Naive thymus-derived CD8-positive, alpha-beta T cell (primary cell): ENCODE results near the gene STPG3. TPM values are rescaled to one million over a fixed set of nuclear protein-coding genes. Genes with fewer than 3 reads are reported as not detected.

Source experiments
- ATAC-seq, 2 donors: fragments of 150-1000 bp; cut with Tn5 transposase in 1 of 2; sonication (Bioruptor Pico), chemical (Tn5 transposase) in 1 of 2; 1 replicate in 1 of 2; 2 replicates in 1 of 2; pipeline ENCODE4 v1.10.0; 2021; ENCODE audit warnings: mild to moderate bottlenecking in 2 of 2, moderate library complexity in 2 of 2
- POLR2A ChIA-PET: fragments of 350-600 bp; sonication (Branson Sonifier 250); formaldehyde crosslinking; loops from one replicate; lab custom pipeline; 2021; ENCODE audit warnings: antibody characterized with exemption; lab: Charles Lee
- DNase-seq, 10 donors: peaks; one replicate each; pipeline versions ENCODE4 v3.0.0 to v3.0.0-alpha.2; 2020 to 2022
- H3K27ac Mint-ChIP-seq, 10 donors: one replicate each; pipeline ENCODE4 v1.8.0; 2020 to 2022; ENCODE audit warnings: mild to moderate bottlenecking in 10 of 10, mixed read lengths in 10 of 10, moderate library complexity in 4 of 10, inconsistent platforms in 1 of 10
- H3K27me3 Mint-ChIP-seq, 5 donors: one replicate each; pipeline ENCODE4 v1.8.0; 2021 to 2022; ENCODE audit warnings: mixed read lengths in 5 of 5
- H3K36me3 Mint-ChIP-seq, 3 donors: one replicate each; pipeline ENCODE4 v1.8.0; 2020 to 2022; ENCODE audit warnings: mixed read lengths in 3 of 3, mild to moderate bottlenecking in 2 of 3, inconsistent platforms in 1 of 3
- H3K4me1 Mint-ChIP-seq, 4 donors: one replicate each; pipeline ENCODE4 v1.8.0; 2021 to 2022; ENCODE audit warnings: mixed read lengths in 4 of 4
- H3K4me3 Mint-ChIP-seq, 10 donors: one replicate each; pipeline ENCODE4 v1.8.0; 2020 to 2022; ENCODE audit warnings: mild to moderate bottlenecking in 10 of 10, mixed read lengths in 10 of 10, moderate library complexity in 6 of 10, inconsistent platforms in 1 of 10
- H3K9me3 Mint-ChIP-seq, 9 donors: one replicate each; pipeline ENCODE4 v1.8.0; 2020 to 2022; ENCODE audit warnings: mixed read lengths in 9 of 9, mild to moderate bottlenecking in 3 of 9, inconsistent platforms in 1 of 9, moderate library complexity in 1 of 9
- polyA plus RNA-seq, 3 donors: library from polyadenylated mRNA; unstranded; fragments of 300-500 nt; fragmentation: Illumina TruSeq; gene quantifications; one replicate each; pipeline ENCODE4 v1.2.3, GENCODE V29; 2021
- total RNA-seq, 8 experiments: library from RNA in 2 of 8; stranded (reverse) in 2 of 8; gene quantifications; one replicate each; pipeline ENCODE4 v1.2.3 and lab custom pipeline; 2021 to 2026

Gene STPG3
- total and polyA plus RNA-seq, 5 experiments from 2014 or later = not detected

GRCh38 chr9:137223078-137223970 lies 27.8 kb upstream of the STPG3 start:
- Mint-ChIP-seq H3K4me3 (peak overlapping the region; percentile 73 to 89 (median 82)), H3K27me3 (peaks cover 2 to 10% (median 3%) of the 10 kb centered on the region in 5 donors), H3K9me3 (no peaks in the 10 kb centered on the region), H3K36me3 (peaks cover 0 to 2% (median 1%) of the 10 kb centered on the region in 3 donors), H3K4me1 (peaks cover 5 to 14% (median 12%) of the 10 kb centered on the region in 4 donors), H3K27ac (peak overlapping the region; percentile 60 to 92 (median 82))
- DNase-seq (peak; percentile 95 to 100 (median 98)), ATAC-seq (peak; percentile 90 to 93)
- POLR2A ChIA-PET = interaction anchor here (0.6 to 6.4 kb wide), 28 partner anchors 9 to 495 kb away, joined by 3 to 85 read pairs (median 5); partner anchors contain the start of genes ANAPC2, EHMT1, MAN1B1 and NDOR1

DNA sequence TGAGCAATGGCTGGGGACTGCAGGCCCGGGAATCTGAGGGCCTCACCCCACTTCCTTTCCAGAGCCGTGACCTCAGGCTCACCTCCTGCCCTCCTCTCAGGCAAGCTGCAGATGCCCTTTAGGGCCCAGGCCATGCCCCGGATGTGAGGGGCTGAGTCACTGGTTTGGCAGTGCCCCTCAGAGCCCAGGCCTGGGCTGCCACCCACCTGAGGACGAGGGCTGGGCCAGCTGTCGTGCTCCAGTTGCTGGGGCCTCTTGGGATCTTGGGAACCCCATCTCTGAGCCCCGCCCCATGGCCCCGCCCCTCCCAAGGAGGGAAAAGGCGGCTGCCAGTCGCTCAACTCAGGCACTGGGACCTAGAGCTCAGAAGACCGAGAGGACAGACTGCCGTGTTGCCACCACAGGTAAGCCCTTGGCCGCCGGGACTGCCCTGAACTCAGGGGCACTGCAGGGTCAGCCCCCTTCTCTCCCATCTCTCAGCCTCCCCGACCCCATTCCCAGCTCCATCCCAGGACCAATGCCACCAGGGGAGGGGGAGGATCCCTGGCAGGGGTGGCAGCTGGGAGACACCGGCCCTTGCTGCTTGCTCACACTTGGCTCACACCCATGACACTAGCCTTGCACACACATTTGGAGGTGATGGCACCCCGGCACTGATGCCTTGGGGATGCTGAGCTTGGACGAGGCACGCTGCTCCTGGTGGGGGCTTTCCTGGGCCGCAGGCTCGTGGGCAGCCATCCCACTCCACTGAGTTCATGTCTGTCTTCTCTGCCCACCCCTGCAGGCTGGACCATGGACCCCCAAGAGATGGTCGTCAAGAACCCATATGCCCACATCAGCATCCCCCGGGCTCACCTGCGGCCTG lies 26.0 kb upstream of the STPG3 start, which contains the start of gene CYSRT1:
Gene CYSRT1 (plus strand): TSS at position 345 of the 865 bp plus-strand sequence. CDS start 448 bp downstream, at position 793.
- H3K36me3 Mint-ChIP-seq = peaks cover 0 to 2% (median 1%) of the 10 kb centered on the region in 3 donors
- peak within 1 kb of the TSS in 9 of 10 donors; percentile 67 to 92 (median 84) for H3K27ac Mint-ChIP-seq
- DNase-seq = no peak
- peak within 1 kb of the TSS; percentile 73 to 89 (median 82) for H3K4me3 Mint-ChIP-seq
- H3K4me1 Mint-ChIP-seq = peaks cover 5 to 14% (median 12%) of the 10 kb centered on the region in 4 donors
- ATAC-seq = no peak
- POLR2A ChIA-PET = interaction anchor here (2.0 to 6.4 kb wide), 7 partner anchors 16 to 138 kb away, joined by 4 to 85 read pairs (median 34); partner anchors contain the start of genes ANAPC2, MAN1B1, NDOR1 and SSNA1
- H3K9me3 Mint-ChIP-seq = no peaks in the 10 kb centered on the region
- peaks cover 2 to 10% (median 4%) of the 10 kb centered on the region in 5 donors for H3K27me3 Mint-ChIP-seq

DNA sequence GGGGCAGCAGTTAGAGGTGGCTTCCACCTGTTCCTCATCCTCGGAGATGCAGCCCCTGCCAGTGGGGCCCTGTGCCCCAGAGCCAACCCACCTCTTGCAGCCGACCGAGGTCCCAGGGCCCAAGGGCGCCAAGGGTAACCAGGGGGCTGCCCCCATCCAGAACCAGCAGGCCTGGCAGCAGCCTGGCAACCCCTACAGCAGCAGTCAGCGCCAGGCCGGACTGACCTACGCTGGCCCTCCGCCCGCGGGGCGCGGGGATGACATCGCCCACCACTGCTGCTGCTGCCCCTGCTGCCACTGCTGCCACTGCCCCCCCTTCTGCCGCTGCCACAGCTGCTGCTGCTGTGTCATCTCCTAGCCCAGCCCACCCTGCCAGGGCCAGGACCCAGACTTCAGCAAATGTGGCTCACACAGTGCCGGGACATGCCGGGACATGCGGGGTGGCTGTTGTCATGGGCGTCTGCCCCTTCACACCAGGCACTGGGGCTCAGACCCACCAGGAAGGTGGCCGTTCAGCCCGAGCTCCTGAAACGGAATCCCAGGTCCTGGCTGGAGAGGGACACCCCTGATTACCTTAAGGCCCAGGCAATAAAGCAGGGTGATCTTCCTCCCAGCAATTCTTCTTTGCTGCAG lies 25.3 kb upstream of the STPG3 start:
- H3K4me1 Mint-ChIP-seq = peaks cover 5 to 14% (median 12%) of the 10 kb centered on the region in 4 donors

GRCh38 chr9:137226338-137227053 lies 24.6 kb upstream of the STPG3 start:
- Mint-ChIP-seq H3K36me3 (peaks cover 0 to 2% (median 1%) of the 10 kb centered on the region in 3 donors), H3K4me3 (no peak overlapping the region), H3K4me1 (peaks cover 5 to 14% (median 12%) of the 10 kb centered on the region in 4 donors), H3K27me3 (peaks cover 2 to 11% (median 4%) of the 10 kb centered on the region in 5 donors), H3K27ac (no peak overlapping the region), H3K9me3 (no peaks in the 10 kb centered on the region)
- DNase-seq = no peak
- POLR2A ChIA-PET = interaction anchor here (1.0 to 6.4 kb wide), 6 partner anchors 38 to 140 kb away, joined by 3 to 59 read pairs (median 6); partner anchors contain the start of genes ANAPC2, MAN1B1 and SSNA1
- ATAC-seq = no peak

More for the DNA sequence above, 25.3 kb upstream of the STPG3 start:
- peak overlapping the region in 1 of 10 donors; percentile 38 for H3K4me3 Mint-ChIP-seq
- DNase-seq (no peak), ATAC-seq (no peak)
- peaks cover 2 to 10% (median 4%) of the 10 kb centered on the region in 5 donors for H3K27me3 Mint-ChIP-seq
- no peaks in the 10 kb centered on the region for H3K9me3 Mint-ChIP-seq
- peak overlapping the region in 1 of 10 donors; percentile 20 for H3K27ac Mint-ChIP-seq
- POLR2A ChIA-PET = interaction anchor here (2.4 to 6.4 kb wide), 3 partner anchors 22 to 139 kb away, joined by 11 to 85 read pairs (median 59); partner anchors contain the start of genes ANAPC2, MAN1B1, NDOR1 and SSNA1
- H3K36me3 Mint-ChIP-seq = peaks cover 0 to 2% (median 1%) of the 10 kb centered on the region in 3 donors

DNA sequence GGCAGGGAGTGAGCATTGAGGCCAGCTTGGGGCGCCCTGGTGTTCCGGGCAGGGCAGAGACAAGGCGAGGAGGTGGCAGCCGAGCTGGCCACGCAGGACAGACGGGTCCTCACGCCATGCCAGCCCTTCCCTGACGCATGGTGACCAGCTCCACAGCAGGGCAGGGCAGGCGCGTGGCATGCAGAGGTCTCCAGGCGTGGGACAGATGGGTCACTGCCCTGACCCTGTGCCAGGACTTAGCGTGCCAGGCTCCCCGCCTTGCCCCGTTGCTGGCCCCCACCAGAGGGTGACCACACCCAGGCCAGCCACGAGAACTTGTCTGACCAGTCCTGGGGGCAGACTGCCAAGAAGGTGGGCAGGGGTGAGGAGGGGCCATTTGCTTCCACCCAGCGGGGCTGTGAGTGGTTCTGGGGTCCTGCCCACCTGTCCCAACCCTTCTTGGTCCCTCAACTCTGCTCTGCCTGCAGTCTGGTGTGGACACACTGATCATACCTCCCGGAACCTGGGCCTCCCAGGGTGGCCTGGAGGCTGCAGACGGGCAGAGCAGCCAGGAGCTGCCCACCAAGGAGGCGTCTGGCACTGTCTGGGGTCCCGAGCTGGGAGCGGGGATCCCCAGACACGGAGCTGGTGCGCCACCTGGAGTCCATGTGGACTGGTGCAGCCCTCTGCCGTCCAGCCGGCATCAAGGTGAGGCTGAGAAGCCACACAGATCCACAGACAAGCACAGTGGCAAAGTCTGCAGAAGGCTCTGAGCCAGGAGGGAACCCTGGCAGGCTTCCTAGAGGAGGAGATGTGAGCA lies 23.8 kb upstream of the STPG3 start, which contains the start of gene RNF224:
Gene RNF224 (plus strand): TSS at position 449 of the 799 bp plus-strand sequence. CDS start 834 bp downstream, outside the sequence.
- peak; percentile 71 to 88 (median 81) for DNase-seq
- peak within 1 kb of the TSS in 6 of 10 donors; percentile 2 to 90 (median 32) for H3K27ac Mint-ChIP-seq

GRCh38 chr9:137227853-137228505 lies 23.1 kb upstream of the STPG3 start:
- Mint-ChIP-seq H3K36me3 (peaks cover 0 to 2% (median 1%) of the 10 kb centered on the region in 3 donors), H3K9me3 (no peaks in the 10 kb centered on the region), H3K4me3 (peak overlapping the region in 4 of 10 donors; percentile 20 to 64 (median 38)), H3K4me1 (peaks cover 4 to 13% (median 9%) of the 10 kb centered on the region in 4 donors), H3K27me3 (peaks cover 2 to 18% (median 4%) of the 10 kb centered on the region in 5 donors), H3K27ac (peak overlapping the region in 3 of 10 donors; percentile 56 to 90 (median 82))
- DNase-seq = no peak
- POLR2A ChIA-PET = interaction anchor here (0.9 to 6.4 kb wide), 7 partner anchors 9 to 132 kb away, joined by 3 to 59 read pairs (median 5); partner anchors contain the start of genes ANAPC2 and SSNA1
- ATAC-seq = no peak

More for the DNA sequence above, 23.8 kb upstream of the STPG3 start, which contains the start of gene RNF224:
- Mint-ChIP-seq H3K4me1 (peaks cover 5 to 14% (median 12%) of the 10 kb centered on the region in 4 donors), H3K9me3 (no peaks in the 10 kb centered on the region), H3K4me3 (peak within 1 kb of the TSS in 5 of 10 donors; percentile 1 to 64 (median 28)), H3K36me3 (peaks cover 0 to 2% (median 1%) of the 10 kb centered on the region in 3 donors), H3K27me3 (peaks cover 2 to 17% (median 4%) of the 10 kb centered on the region in 5 donors)
- POLR2A ChIA-PET = interaction anchor here (0.9 to 6.4 kb wide), 9 partner anchors 10 to 140 kb away, joined by 3 to 59 read pairs (median 6); partner anchors contain the start of genes ANAPC2, MAN1B1 and SSNA1
- ATAC-seq = peak; percentile 43

DNA sequence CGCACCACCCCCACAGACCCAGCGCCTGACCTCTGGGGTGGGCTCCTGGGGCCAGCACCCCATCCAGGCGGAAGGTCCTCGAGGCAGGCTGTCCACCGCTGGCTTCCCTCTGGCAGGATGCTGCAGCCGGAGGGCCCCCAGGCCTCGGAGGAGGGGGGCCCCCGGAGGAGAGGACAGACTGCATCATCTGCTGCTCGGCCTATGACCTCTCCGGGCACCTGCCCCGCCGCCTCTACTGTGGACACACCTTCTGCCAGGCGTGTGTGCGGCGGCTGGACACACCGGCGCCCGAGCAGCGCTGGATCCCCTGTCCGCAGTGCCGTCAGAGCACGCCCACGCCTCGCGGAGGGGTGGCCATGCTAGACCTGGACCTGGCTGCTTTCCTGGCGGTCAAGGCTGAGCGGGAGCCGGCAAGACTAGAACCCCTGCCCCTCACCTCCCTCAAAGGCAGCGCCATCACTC lies 22.5 kb upstream of the STPG3 start:
- Mint-ChIP-seq H3K27ac (no peak overlapping the region), H3K9me3 (no peaks in the 10 kb centered on the region), H3K4me1 (peaks cover 3 to 12% (median 7%) of the 10 kb centered on the region in 4 donors), H3K27me3 (peaks cover 2 to 18% (median 4%) of the 10 kb centered on the region in 5 donors), H3K4me3 (no peak overlapping the region), H3K36me3 (peaks cover 0 to 2% (median 1%) of the 10 kb centered on the region in 3 donors)
- DNase-seq (no peak), ATAC-seq (no peak)
- POLR2A ChIA-PET = interaction anchor here (1.0 to 6.4 kb wide), 4 partner anchors 8 to 182 kb away, joined by 3 to 59 read pairs (median 4); partner anchors contain the start of genes ANAPC2 and SSNA1

DNA sequence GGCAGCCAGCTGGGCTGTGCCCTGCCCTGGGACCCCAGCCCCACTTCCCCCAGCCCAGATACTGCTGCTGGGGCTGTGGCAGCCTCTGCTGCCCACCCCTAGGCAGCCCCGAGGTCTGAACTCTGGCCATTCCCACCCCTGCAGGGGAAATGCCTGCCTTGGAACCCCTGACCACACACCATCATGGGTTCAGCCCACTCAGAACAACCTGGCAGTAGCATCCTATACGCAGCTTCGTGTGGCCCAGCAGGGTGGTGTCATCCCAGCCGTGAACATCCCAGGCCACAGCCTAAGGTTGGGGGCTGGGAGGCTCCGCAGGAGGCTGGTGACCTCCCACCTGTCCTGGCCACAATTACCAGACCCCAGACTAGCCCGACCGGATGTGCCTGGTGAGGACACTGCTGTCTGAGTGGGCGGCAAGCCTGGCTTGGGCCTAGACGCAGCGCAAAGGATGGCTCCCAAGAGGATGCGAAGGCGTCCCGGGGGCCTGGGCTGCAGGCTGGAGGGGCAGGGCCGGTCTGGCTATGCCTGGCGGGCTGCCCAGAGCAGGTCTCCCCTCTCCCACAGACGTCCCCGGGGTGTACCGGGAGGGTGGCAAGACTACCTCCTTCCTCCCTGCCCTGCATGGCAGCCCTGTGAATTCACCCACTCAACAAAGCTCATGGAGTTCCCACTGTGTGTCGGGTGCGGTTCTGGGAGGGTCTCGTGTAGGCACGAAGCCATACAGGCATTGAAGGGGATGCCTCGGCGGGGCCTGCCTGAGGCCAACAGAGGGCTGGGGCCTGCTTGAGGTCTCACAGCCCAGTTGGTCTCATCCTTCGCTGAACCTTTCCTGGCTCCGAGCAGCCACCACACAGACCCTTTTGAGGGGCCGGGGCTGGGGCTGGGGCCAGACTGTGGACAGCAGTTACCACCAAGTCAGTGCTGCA lies 21.9 kb upstream of the STPG3 start:
- no peak for DNase-seq
- no peak for ATAC-seq
- Mint-ChIP-seq H3K27ac (no peak overlapping the region), H3K27me3 (peaks cover 2 to 18% (median 4%) of the 10 kb centered on the region in 5 donors), H3K36me3 (peaks cover 0 to 2% (median 1%) of the 10 kb centered on the region in 3 donors), H3K9me3 (no peaks in the 10 kb centered on the region), H3K4me3 (peak overlapping the region in 1 of 10 donors; percentile 10), H3K4me1 (peaks cover 3 to 9% (median 5%) of the 10 kb centered on the region in 4 donors)
- POLR2A ChIA-PET = interaction anchor here (1.0 to 3.0 kb wide), 4 partner anchors 8 to 183 kb away, joined by 3 to 8 read pairs (median 4); partner anchors contain the start of gene TUBB4B
